Measurements from ENCODE around the gene RNF150. TPM values are rescaled to one million over a fixed set of nuclear protein-coding genes. Genes with fewer than 3 reads are reported as not detected.
A peak's percentile ranks its signal among the peaks of the same experiment; 100 is the strongest.

Gene RNF150
- total and polyA plus RNA-seq, 4 donors = 0.27 to 1.4 (median 0.81) TPM

DNA sequence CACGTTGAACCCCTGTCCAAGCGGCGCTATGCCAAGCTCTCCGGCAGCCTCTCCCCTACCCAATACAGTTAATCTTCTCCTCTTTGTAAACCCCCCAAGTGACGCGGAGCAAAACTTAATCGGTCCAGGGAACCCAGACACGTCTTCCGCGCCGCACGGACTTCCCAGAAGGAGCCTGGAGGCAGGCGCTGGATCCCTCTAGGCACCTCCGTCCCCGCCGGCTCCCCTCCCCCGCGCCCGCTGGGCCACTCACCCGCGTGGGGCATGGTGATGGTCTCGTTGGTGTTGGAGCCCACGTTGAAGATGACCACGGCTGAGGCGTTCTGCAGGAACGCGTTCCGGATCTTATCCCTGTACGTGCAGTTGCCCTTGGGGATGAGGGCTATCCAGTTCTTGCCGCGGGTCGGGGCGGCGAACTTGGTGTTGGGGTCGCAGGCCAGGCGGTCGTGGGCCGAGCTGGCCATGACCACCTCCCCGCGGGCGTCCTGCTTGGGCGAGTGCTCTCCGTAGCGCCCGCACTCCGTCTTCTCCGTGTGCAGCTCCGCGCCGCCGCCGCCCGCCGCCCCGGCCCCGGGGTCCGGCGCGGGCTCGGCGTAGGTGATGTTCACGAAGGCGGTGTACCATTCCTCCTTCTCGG, 1.1 kb downstream of the RNF150 start:
- Histone ChIP-seq H3K4me1 (ENCODE audit: control insufficient read depth in 4 of 4, insufficient read depth in 4 of 4, low read length in 3 of 4) (peaks cover 3 to 19% (median 13%) of the 10 kb centered on the region in 4 donors), H3K9ac (ENCODE audit: low read depth in 1 of 2, low read length in 2 of 2) (no peak overlapping the region), H3K36me3 (ENCODE audit: control insufficient read depth in 4 of 4, insufficient read depth in 3 of 4, low read depth in 1 of 4, low read length in 3 of 4) (no peaks in the 10 kb centered on the region), H3K27ac (ENCODE audit: low read depth in 1 of 2, low read length in 2 of 2) (peak overlapping the region in 1 of 2 donors; percentile 23), H3K27me3 (ENCODE audit: control insufficient read depth in 4 of 4, insufficient read depth in 4 of 4, low read length in 3 of 4) (peaks cover 0 to 10% (median 3%) of the 10 kb centered on the region in 4 donors), H3K4me3 (ENCODE audit: low read depth in 1 of 3, low read length in 3 of 3) (peak overlapping the region in 2 of 3 donors; percentile 56 to 74), H3K9me3 (ENCODE audit: control insufficient read depth in 4 of 4, low read length in 3 of 4) (no peaks in the 10 kb centered on the region)
- TF ChIP-seq, protein P1, sequence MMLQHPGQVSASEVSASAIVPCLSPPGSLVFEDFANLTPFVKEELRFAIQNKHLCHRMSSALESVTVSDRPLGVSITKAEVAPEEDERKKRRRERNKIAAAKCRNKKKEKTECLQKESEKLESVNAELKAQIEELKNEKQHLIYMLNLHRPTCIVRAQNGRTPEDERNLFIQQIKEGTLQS (IDR thresholded peaks at IDR 0.05) = no peak
- no peak for TF ChIP-seq RXRA (IDR thresholded peaks at IDR 0.05)
- TF ChIP-seq, protein P2, sequence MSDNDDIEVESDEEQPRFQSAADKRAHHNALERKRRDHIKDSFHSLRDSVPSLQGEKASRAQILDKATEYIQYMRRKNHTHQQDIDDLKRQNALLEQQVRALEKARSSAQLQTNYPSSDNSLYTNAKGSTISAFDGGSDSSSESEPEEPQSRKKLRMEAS (IDR thresholded peaks at IDR 0.05) = no peak
- no peak for TF ChIP-seq JUND (IDR thresholded peaks at IDR 0.05)
- no peak for TF ChIP-seq RAD21 (IDR thresholded peaks at IDR 0.05)
- TF ChIP-seq HNF4A (conservative IDR thresholded peaks at IDR 0.05) = no peak
- TF ChIP-seq, protein P3, sequence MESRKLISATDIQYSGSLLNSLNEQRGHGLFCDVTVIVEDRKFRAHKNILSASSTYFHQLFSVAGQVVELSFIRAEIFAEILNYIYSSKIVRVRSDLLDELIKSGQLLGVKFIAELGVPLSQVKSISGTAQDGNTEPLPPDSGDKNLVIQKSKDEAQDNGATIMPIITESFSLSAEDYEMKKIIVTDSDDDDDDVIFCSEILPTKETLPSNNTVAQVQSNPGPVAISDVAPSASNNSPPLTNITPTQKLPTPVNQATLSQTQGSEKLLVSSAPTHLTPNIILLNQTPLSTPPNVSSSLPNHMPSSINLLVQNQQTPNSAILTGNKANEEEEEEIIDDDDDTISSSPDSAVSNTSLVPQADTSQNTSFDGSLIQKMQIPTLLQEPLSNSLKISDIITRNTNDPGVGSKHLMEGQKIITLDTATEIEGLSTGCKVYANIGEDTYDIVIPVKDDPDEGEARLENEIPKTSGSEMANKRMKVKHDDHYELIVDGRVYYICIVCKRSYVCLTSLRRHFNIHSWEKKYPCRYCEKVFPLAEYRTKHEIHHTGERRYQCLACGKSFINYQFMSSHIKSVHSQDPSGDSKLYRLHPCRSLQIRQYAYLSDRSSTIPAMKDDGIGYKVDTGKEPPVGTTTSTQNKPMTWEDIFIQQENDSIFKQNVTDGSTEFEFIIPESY (IDR thresholded peaks at IDR 0.05) = no peak
- TF ChIP-seq TAF1 (conservative IDR thresholded peaks at IDR 0.05) = no peak
- no peak for TF ChIP-seq CTCF (IDR thresholded peaks at IDR 0.05; ENCODE audit: low read depth, low read length, missing input control)
- TF ChIP-seq EGR1 (IDR thresholded peaks at IDR 0.05; ENCODE audit: low read depth in 2 of 2) = no peak
- TF ChIP-seq YY1 (IDR thresholded peaks at IDR 0.05) = no peak
- no peak for TF ChIP-seq HNF4G (IDR thresholded peaks at IDR 0.05)
- no peak for TF ChIP-seq FOXA2 (IDR thresholded peaks at IDR 0.05)
- no peak for TF ChIP-seq NR2F2 (IDR thresholded peaks at IDR 0.05)
- TF ChIP-seq FOXA1 (IDR thresholded peaks at IDR 0.05) = no peak
- TF ChIP-seq, protein P4, sequence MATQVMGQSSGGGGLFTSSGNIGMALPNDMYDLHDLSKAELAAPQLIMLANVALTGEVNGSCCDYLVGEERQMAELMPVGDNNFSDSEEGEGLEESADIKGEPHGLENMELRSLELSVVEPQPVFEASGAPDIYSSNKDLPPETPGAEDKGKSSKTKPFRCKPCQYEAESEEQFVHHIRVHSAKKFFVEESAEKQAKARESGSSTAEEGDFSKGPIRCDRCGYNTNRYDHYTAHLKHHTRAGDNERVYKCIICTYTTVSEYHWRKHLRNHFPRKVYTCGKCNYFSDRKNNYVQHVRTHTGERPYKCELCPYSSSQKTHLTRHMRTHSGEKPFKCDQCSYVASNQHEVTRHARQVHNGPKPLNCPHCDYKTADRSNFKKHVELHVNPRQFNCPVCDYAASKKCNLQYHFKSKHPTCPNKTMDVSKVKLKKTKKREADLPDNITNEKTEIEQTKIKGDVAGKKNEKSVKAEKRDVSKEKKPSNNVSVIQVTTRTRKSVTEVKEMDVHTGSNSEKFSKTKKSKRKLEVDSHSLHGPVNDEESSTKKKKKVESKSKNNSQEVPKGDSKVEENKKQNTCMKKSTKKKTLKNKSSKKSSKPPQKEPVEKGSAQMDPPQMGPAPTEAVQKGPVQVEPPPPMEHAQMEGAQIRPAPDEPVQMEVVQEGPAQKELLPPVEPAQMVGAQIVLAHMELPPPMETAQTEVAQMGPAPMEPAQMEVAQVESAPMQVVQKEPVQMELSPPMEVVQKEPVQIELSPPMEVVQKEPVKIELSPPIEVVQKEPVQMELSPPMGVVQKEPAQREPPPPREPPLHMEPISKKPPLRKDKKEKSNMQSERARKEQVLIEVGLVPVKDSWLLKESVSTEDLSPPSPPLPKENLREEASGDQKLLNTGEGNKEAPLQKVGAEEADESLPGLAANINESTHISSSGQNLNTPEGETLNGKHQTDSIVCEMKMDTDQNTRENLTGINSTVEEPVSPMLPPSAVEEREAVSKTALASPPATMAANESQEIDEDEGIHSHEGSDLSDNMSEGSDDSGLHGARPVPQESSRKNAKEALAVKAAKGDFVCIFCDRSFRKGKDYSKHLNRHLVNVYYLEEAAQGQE (IDR thresholded peaks at IDR 0.05) = no peak
- no peak for TF ChIP-seq SP1 (IDR thresholded peaks at IDR 0.05)
- TF ChIP-seq GABPA (IDR thresholded peaks at IDR 0.05 in 1 of 2, conservative IDR thresholded peaks at IDR 0.05 in 1 of 2) = no peak
- peak; percentile 33 for DNase-seq (ENCODE audit: low spot score)
- WGBS = 3% methylated on average over 64 of the region's 64 CpGs
